ENCODE data around the gene TMEM259. TPM values are rescaled to one million over a fixed set of nuclear protein-coding genes. Genes with fewer than 3 reads are reported as not detected.
A peak's percentile ranks its signal among the peaks of the same experiment; 100 is the strongest.

The TMEM259 gene
- total and polyA plus RNA-seq, 9 of the 15 experiments (the other 6 are each of a cell fraction or from before 2014, with no cell fraction given), result 0.52 to 231 (median 63.6) TPM

DNA sequence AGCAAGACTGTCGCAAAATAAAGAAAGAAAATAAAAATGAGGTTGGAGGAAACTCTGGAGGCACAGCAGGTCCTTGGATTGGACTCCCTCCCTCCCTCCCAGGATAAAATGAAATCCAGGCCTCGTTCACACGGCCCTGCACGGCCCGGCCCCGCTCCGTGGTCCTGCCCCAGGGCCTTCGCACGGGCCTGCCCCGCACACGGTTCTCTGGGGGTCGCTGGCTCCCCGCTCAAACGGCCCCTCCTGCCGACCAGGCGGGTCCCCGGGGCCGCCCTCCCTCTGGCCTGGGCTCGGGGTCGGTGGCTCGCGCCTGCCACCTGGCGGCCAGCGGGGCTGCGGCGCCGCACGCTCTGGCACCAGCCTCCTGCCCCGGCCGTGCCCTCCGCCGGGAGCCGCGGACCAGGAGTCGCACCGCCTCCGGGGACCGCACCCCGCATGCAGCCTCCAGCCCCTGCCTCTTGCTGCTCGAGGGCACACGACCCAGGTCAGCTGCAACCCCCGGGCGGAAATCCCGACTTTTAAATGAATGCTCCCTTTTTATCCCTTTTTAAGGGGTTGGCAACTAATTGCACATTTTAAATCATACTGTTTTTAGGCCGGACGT is 38.3 kb downstream of the TMEM259 start (continued):
- TF ChIP-seq ADNP (tag; IDR thresholded peaks at IDR 0.05) (0 out of 2 replicates have a peak, but pooled peaks have one; percentile 37), SOX6 (IDR thresholded peaks at IDR 0.05) (peak; percentile 30; the same call in 1 of the 2 replicates), NR4A1 (CRISPR knock-in tag; IDR thresholded peaks at IDR 0.05) (no peak), NR4A1 (tag; IDR thresholded peaks at IDR 0.05) (peak; percentile 60; the same call in 1 of the 2 replicates), ZNF282 (CRISPR knock-in tag; IDR thresholded peaks at IDR 0.05) (no peak), JUN (IDR thresholded peaks at IDR 0.05; ENCODE audit: borderline replicate concordance, low read depth, low read length) (peak; percentile 33; the same call in 1 of the 2 replicates), JUN (CRISPR knock-in tag; IDR thresholded peaks at IDR 0.05; ENCODE audit: borderline replicate concordance) (no peak), KLF13 (tag; IDR thresholded peaks at IDR 0.05; ENCODE audit: borderline replicate concordance, low read depth) (peak; percentile 47; the same call in 1 of the 2 replicates), SMARCC2 (IDR thresholded peaks at IDR 0.05; ENCODE audit: low read depth) (no peak), NR2C2 (CRISPR knock-in tag; IDR thresholded peaks at IDR 0.05) (no peak), NR2C2 (tag; IDR thresholded peaks at IDR 0.05) (peak; percentile 33; the same call in 1 of the 2 replicates), SMC3 (conservative IDR thresholded peaks at IDR 0.05; ENCODE audit: insufficient read depth, low read depth, low read length) (peak; percentile 99), RBFOX2 (IDR thresholded peaks at IDR 0.05; ENCODE audit: low read depth, low read length) (peak; percentile 74), ESRRA (IDR thresholded peaks at IDR 0.05; ENCODE audit: borderline replicate concordance, low read depth) (peak; percentile 34; the same call in 1 of the 2 replicates), ZNF644 (tag; IDR thresholded peaks at IDR 0.05; ENCODE audit: low read depth) (0 out of 2 replicates have a peak, but pooled peaks have one; percentile 39), ZC3H4 (CRISPR knock-in tag; IDR thresholded peaks at IDR 0.05; ENCODE audit: borderline replicate concordance) (no peak; the same call in 1 of the 2 replicates)
- TF ChIP-seq, protein P1, sequence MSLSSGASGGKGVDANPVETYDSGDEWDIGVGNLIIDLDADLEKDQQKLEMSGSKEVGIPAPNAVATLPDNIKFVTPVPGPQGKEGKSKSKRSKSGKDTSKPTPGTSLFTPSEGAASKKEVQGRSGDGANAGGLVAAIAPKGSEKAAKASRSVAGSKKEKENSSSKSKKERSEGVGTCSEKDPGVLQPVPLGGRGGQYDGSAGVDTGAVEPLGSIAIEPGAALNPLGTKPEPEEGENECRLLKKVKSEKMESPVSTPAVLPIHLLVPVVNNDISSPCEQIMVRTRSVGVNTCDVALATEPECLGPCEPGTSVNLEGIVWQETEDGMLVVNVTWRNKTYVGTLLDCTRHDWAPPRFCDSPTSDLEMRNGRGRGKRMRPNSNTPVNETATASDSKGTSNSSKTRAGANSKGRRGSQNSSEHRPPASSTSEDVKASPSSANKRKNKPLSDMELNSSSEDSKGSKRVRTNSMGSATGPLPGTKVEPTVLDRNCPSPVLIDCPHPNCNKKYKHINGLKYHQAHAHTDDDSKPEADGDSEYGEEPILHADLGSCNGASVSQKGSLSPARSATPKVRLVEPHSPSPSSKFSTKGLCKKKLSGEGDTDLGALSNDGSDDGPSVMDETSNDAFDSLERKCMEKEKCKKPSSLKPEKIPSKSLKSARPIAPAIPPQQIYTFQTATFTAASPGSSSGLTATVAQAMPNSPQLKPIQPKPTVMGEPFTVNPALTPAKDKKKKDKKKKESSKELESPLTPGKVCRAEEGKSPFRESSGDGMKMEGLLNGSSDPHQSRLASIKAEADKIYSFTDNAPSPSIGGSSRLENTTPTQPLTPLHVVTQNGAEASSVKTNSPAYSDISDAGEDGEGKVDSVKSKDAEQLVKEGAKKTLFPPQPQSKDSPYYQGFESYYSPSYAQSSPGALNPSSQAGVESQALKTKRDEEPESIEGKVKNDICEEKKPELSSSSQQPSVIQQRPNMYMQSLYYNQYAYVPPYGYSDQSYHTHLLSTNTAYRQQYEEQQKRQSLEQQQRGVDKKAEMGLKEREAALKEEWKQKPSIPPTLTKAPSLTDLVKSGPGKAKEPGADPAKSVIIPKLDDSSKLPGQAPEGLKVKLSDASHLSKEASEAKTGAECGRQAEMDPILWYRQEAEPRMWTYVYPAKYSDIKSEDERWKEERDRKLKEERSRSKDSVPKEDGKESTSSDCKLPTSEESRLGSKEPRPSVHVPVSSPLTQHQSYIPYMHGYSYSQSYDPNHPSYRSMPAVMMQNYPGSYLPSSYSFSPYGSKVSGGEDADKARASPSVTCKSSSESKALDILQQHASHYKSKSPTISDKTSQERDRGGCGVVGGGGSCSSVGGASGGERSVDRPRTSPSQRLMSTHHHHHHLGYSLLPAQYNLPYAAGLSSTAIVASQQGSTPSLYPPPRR (CRISPR knock-in tag; IDR thresholded peaks at IDR 0.05; ENCODE audit: borderline replicate concordance), result peak; percentile 84; the same call in 1 of the 2 replicates
- TF ChIP-seq, protein P2, sequence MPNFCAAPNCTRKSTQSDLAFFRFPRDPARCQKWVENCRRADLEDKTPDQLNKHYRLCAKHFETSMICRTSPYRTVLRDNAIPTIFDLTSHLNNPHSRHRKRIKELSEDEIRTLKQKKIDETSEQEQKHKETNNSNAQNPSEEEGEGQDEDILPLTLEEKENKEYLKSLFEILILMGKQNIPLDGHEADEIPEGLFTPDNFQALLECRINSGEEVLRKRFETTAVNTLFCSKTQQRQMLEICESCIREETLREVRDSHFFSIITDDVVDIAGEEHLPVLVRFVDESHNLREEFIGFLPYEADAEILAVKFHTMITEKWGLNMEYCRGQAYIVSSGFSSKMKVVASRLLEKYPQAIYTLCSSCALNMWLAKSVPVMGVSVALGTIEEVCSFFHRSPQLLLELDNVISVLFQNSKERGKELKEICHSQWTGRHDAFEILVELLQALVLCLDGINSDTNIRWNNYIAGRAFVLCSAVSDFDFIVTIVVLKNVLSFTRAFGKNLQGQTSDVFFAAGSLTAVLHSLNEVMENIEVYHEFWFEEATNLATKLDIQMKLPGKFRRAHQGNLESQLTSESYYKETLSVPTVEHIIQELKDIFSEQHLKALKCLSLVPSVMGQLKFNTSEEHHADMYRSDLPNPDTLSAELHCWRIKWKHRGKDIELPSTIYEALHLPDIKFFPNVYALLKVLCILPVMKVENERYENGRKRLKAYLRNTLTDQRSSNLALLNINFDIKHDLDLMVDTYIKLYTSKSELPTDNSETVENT (CRISPR knock-in tag; IDR thresholded peaks at IDR 0.05), result peak; percentile 33; the same call in 1 of the 2 replicates
- TF ChIP-seq, protein P3, sequence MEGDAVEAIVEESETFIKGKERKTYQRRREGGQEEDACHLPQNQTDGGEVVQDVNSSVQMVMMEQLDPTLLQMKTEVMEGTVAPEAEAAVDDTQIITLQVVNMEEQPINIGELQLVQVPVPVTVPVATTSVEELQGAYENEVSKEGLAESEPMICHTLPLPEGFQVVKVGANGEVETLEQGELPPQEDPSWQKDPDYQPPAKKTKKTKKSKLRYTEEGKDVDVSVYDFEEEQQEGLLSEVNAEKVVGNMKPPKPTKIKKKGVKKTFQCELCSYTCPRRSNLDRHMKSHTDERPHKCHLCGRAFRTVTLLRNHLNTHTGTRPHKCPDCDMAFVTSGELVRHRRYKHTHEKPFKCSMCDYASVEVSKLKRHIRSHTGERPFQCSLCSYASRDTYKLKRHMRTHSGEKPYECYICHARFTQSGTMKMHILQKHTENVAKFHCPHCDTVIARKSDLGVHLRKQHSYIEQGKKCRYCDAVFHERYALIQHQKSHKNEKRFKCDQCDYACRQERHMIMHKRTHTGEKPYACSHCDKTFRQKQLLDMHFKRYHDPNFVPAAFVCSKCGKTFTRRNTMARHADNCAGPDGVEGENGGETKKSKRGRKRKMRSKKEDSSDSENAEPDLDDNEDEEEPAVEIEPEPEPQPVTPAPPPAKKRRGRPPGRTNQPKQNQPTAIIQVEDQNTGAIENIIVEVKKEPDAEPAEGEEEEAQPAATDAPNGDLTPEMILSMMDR (IDR thresholded peaks at IDR 0.05 in 2 of 3, conservative IDR thresholded peaks at IDR 0.05 in 1 of 3; ENCODE audit: insufficient read depth in 2 of 3, low read depth in 1 of 3, low read length in 3 of 3), result peak; percentile 72 to 95 (median 86)
